Testis (tissue), 3 donors: ENCODE measurements around the gene AUTS2. TPM values are rescaled to one million over a fixed set of nuclear protein-coding genes. Genes with fewer than 3 reads are reported as not detected.

ENCODE experiments used
- DNase-seq: peaks from one replicate; pipeline ENCODE4 v3.0.0-alpha.2; 2019
- H3K27ac ChIP-seq, 2 donors: fragments of 200-600 bp; sonication (generic); one replicate each; pipeline ENCODE4 v1.5.1; 2019
- H3K27me3 ChIP-seq: fragments of 200-600 bp; sonication (generic); one replicate; pipeline ENCODE4 v1.5.1; 2019
- H3K36me3 ChIP-seq: fragments of 200-600 bp; sonication (generic); one replicate; pipeline ENCODE4 v1.5.1; 2017; ENCODE audit warnings: low read depth; ENCODE audit errors: missing control alignments
- H3K4me1 ChIP-seq: fragments of 200-600 bp; sonication (generic); one replicate; pipeline ENCODE4 v1.5.1; 2019
- H3K4me3 ChIP-seq, 2 donors: fragments of 200-600 bp; sonication (generic); one replicate each; pipeline ENCODE4 v1.5.1; 2017 to 2019
- H3K9me3 ChIP-seq: fragments of 200-600 bp; sonication (generic); one replicate; pipeline ENCODE4 v1.5.1; 2017
- CTCF ChIP-seq, 3 experiments: fragments of 450-650 bp in 2 of 3; fragments of 200-600 bp in 1 of 3; sonication (generic) in 1 of 3; IDR thresholded peaks; one replicate each; pipeline ENCODE4 v1.5.1; 2016 to 2019; ENCODE audit warnings: antibody characterized with exemption in 3 of 3, mild to moderate bottlenecking in 2 of 3, moderate library complexity in 1 of 3
- POLR2A ChIP-seq: fragments of 450-650 bp; IDR thresholded peaks from one replicate; pipeline ENCODE4 v1.6.1; 2017; ENCODE audit warnings: antibody characterized with exemption, mild to moderate bottlenecking, moderate library complexity
- WGBS, 2 donors: methylation state at CpG; one replicate each; pipeline ENCODE4 v1.1.5; 2018; 5-methylcytosine and 5-hydroxymethylcytosine counted together
- intact Hi-C: fragments of 100-400 bp; cut with DNase I; formaldehyde crosslinking; loops from one replicate; pipeline ENCODE4 v1.15.1; 2023; ENCODE audit warnings: low total_unique reads
- polyA plus RNA-seq: library from polyadenylated mRNA; stranded (reverse); fragments of 350-450 nt; fragmentation: Illumina TruSeq; extraction: RNeasy Lipid Tissue Mini Kit (QIAGEN cat#74804); gene quantifications from one replicate; pipeline ENCODE4 v1.2.3, GENCODE V29; 2014; ENCODE audit warnings: low read depth, low replicate concordance; ENCODE audit not compliant: insufficient read depth
- total RNA-seq, 2 donors: library from RNA; depleted of rRNA; stranded (reverse); fragments of >200 nt; gene quantifications; one replicate each; pipeline ENCODE4 v1.2.3, GENCODE V29; 2016

AUTS2 gene
- total and polyA plus RNA-seq, 3 donors from 2014 or later: 21.3 to 75.5 (median 56.1) TPM

- no peaks in the 10 kb centered on the region for H3K9me3 ChIP-seq
- H3K27ac ChIP-seq: no peak overlapping the region
- no peak overlapping the region for H3K4me3 ChIP-seq
- 79 to 92% methylated on average over 7 of the region's 7 CpGs for WGBS, 2 donors
- no peak for TF ChIP-seq CTCF (IDR thresholded peaks at IDR 0.05)
- intact Hi-C loops: no loop called here
- H3K27me3 ChIP-seq: no peaks in the 10 kb centered on the region
- H3K36me3 ChIP-seq: no peaks in the 10 kb centered on the region
- DNase-seq: no peak
- H3K4me1 ChIP-seq: no peaks in the 10 kb centered on the region
Observed at GRCh38 chr7:70720191-70720873, 1122.1 kb downstream of the AUTS2 start.

GRCh38 chr7:70721500-70721899 lies 1123.2 kb downstream of the AUTS2 start:
- Histone ChIP-seq H3K4me3 (no peak overlapping the region), H3K27me3 (no peaks in the 10 kb centered on the region), H3K27ac (no peak overlapping the region), H3K9me3 (no peaks in the 10 kb centered on the region), H3K36me3 (no peaks in the 10 kb centered on the region), H3K4me1 (no peaks in the 10 kb centered on the region)
- DNase-seq: no peak
- 83 to 96% methylated on average over 1 of the region's 1 CpG for WGBS, 2 donors
- no peak for TF ChIP-seq CTCF (IDR thresholded peaks at IDR 0.05)
- TF ChIP-seq POLR2A: no peak
- intact Hi-C loops: no loop called here

- no peak for DNase-seq
- Histone ChIP-seq H3K4me3 (no peak overlapping the region), H3K4me1 (no peaks in the 10 kb centered on the region), H3K9me3 (no peaks in the 10 kb centered on the region), H3K27ac (no peak overlapping the region), H3K36me3 (no peaks in the 10 kb centered on the region), H3K27me3 (no peaks in the 10 kb centered on the region)
- no peak for TF ChIP-seq POLR2A
- 88 to 94% methylated on average over 5 of the region's 5 CpGs for WGBS, 2 donors
- intact Hi-C loops: no loop called here
Observed at GRCh38 chr7:70723339-70723738, 1125.1 kb downstream of the AUTS2 start.

- Histone ChIP-seq H3K27ac (no peak overlapping the region), H3K36me3 (no peaks in the 10 kb centered on the region), H3K9me3 (no peaks in the 10 kb centered on the region), H3K4me3 (no peak overlapping the region), H3K4me1 (no peaks in the 10 kb centered on the region), H3K27me3 (no peaks in the 10 kb centered on the region)
- intact Hi-C loops: no loop called here
- TF ChIP-seq POLR2A (no peak), CTCF (IDR thresholded peaks at IDR 0.05) (no peak)
- no peak for DNase-seq
- WGBS, 2 donors: 88 to 95% methylated on average over 2 of the region's 2 CpGs
Observed at GRCh38 chr7:70725448-70725847, 1127.2 kb downstream of the AUTS2 start.

- 92 to 100% methylated on average over 1 of the region's 1 CpG for WGBS, 2 donors
- no peak overlapping the region for H3K27ac ChIP-seq
- intact Hi-C loops: no loop called here
Observed at GRCh38 chr7:70726294-70726693, 1128.0 kb downstream of the AUTS2 start.

More at GRCh38 chr7:70726294-70726693, 1128.0 kb downstream of the AUTS2 start:
- Histone ChIP-seq H3K36me3 (no peaks in the 10 kb centered on the region), H3K4me3 (no peak overlapping the region), H3K4me1 (no peaks in the 10 kb centered on the region), H3K9me3 (no peaks in the 10 kb centered on the region), H3K27me3 (no peaks in the 10 kb centered on the region)
- no peak for TF ChIP-seq POLR2A
- no peak for TF ChIP-seq CTCF (IDR thresholded peaks at IDR 0.05)
- no peak for DNase-seq
